Large intestine (tissue), 3 donors: Measurements from ENCODE around the gene PTPRD. TPM values are rescaled to one million over a fixed set of nuclear protein-coding genes. Genes with fewer than 3 reads are reported as not detected.

Experiments
- DNase-seq, 2 donors: peaks; one replicate each; pipeline versions ENCODE4 v3.0.0 to v3.0.0-alpha.2; 2013
- H3K27ac ChIP-seq: one replicate; pipeline ENCODE4 v1.5.1; 2013; ENCODE audit warnings: low read length
- H3K27me3 ChIP-seq: 2 replicates; pipeline ENCODE4 v1.6.1; 2013; ENCODE audit warnings: low read length; ENCODE audit not compliant: control insufficient read depth, insufficient read depth
- H3K36me3 ChIP-seq: 2 replicates; pipeline ENCODE4 v1.6.1; 2013; ENCODE audit warnings: low read length; ENCODE audit not compliant: control insufficient read depth, insufficient read depth
- H3K4me1 ChIP-seq: one replicate; pipeline ENCODE4 v1.6.1; 2013; ENCODE audit warnings: low read length; ENCODE audit not compliant: control insufficient read depth, insufficient read depth
- H3K4me3 ChIP-seq: one replicate; pipeline ENCODE4 v1.5.1; 2013; ENCODE audit warnings: low read length
- H3K9me3 ChIP-seq: one replicate; pipeline ENCODE4 v1.6.1; 2013; ENCODE audit warnings: mild to moderate bottlenecking, low read depth, low read length, moderate library complexity; ENCODE audit not compliant: control insufficient read depth
- WGBS: methylation state at CpG from one replicate; pipeline ENCODE4 v1.1.5; 2013; ENCODE audit warnings: low lambda C conversion rate; ENCODE audit not compliant: insufficient coverage; 5-methylcytosine and 5-hydroxymethylcytosine counted together
- polyA plus RNA-seq: library from polyadenylated mRNA; unstranded; fragments of 120-200 nt; gene quantifications from one replicate; pipeline ENCODE4 v1.2.1, GENCODE V29; 2013

Gene PTPRD
- polyA plus RNA-seq, 1 donor = 12.0 TPM

GRCh38 chr9:8604201-8604600 lies 2008.6 kb downstream of the PTPRD start:
- H3K27ac ChIP-seq = no peak overlapping the region
- 71% methylated on average over 1 of the region's 1 CpG for WGBS
- H3K36me3 ChIP-seq = no peaks in the 10 kb centered on the region

GRCh38 chr9:8600914-8601680 lies 2011.7 kb downstream of the PTPRD start:
- no peaks in the 10 kb centered on the region for H3K4me1 ChIP-seq
- DNase-seq = no peak
- WGBS = no CpG with 5 or more reads among the region's 4 CpGs

More at GRCh38 chr9:8604201-8604600, 2008.6 kb downstream of the PTPRD start:
- Histone ChIP-seq H3K9me3 (no peaks in the 10 kb centered on the region), H3K4me3 (no peak overlapping the region), H3K27me3 (no peaks in the 10 kb centered on the region), H3K4me1 (no peaks in the 10 kb centered on the region)
- DNase-seq = no peak

GRCh38 chr9:8599937-8600336 lies 2012.9 kb downstream of the PTPRD start:
- Histone ChIP-seq H3K9me3 (no peaks in the 10 kb centered on the region), H3K27ac (no peak overlapping the region), H3K27me3 (no peaks in the 10 kb centered on the region), H3K4me3 (no peak overlapping the region), H3K4me1 (no peaks in the 10 kb centered on the region), H3K36me3 (no peaks in the 10 kb centered on the region)
- no CpG with 5 or more reads among the region's 5 CpGs for WGBS
- DNase-seq = no peak

More at GRCh38 chr9:8600914-8601680, 2011.7 kb downstream of the PTPRD start:
- Histone ChIP-seq H3K27me3 (no peaks in the 10 kb centered on the region), H3K9me3 (no peaks in the 10 kb centered on the region), H3K4me3 (no peak overlapping the region), H3K36me3 (no peaks in the 10 kb centered on the region), H3K27ac (no peak overlapping the region)

GRCh38 chr9:8589476-8589875 lies 2023.3 kb downstream of the PTPRD start:
- 100% methylated on average over 1 of the region's 4 CpGs for WGBS
- Histone ChIP-seq H3K9me3 (no peaks in the 10 kb centered on the region), H3K4me3 (no peak overlapping the region), H3K4me1 (no peaks in the 10 kb centered on the region), H3K27ac (no peak overlapping the region), H3K27me3 (no peaks in the 10 kb centered on the region), H3K36me3 (no peaks in the 10 kb centered on the region)
- DNase-seq = no peak

- H3K27ac ChIP-seq = no peak overlapping the region
- H3K36me3 ChIP-seq = no peaks in the 10 kb centered on the region
Observed at GRCh38 chr9:8585036-8585435, 2027.8 kb downstream of the PTPRD start.

GRCh38 chr9:8579661-8580060 lies 2033.1 kb downstream of the PTPRD start:
- Histone ChIP-seq H3K4me1 (no peaks in the 10 kb centered on the region), H3K36me3 (no peaks in the 10 kb centered on the region), H3K4me3 (no peak overlapping the region), H3K27ac (no peak overlapping the region), H3K9me3 (peaks cover 2% of the 10 kb centered on the region), H3K27me3 (no peaks in the 10 kb centered on the region)
- WGBS = no CpG with 5 or more reads among the region's 2 CpGs
- DNase-seq = no peak

More at GRCh38 chr9:8585036-8585435, 2027.8 kb downstream of the PTPRD start:
- 100% methylated on average over 2 of the region's 2 CpGs for WGBS
- Histone ChIP-seq H3K4me3 (no peak overlapping the region), H3K9me3 (peaks cover 2% of the 10 kb centered on the region), H3K4me1 (no peaks in the 10 kb centered on the region), H3K27me3 (no peaks in the 10 kb centered on the region)
- DNase-seq = no peak

- Histone ChIP-seq H3K36me3 (no peaks in the 10 kb centered on the region), H3K27me3 (no peaks in the 10 kb centered on the region), H3K4me1 (no peaks in the 10 kb centered on the region), H3K27ac (no peak overlapping the region), H3K9me3 (peaks cover 2% of the 10 kb centered on the region), H3K4me3 (no peak overlapping the region)
- no peak for DNase-seq
Observed at GRCh38 chr9:8576741-8577140, 2036.1 kb downstream of the PTPRD start.

- no peaks in the 10 kb centered on the region for H3K27me3 ChIP-seq
- H3K27ac ChIP-seq = no peak overlapping the region
- WGBS = 100% methylated on average over 4 of the region's 4 CpGs
- no peaks in the 10 kb centered on the region for H3K4me1 ChIP-seq
- H3K9me3 ChIP-seq = no peaks in the 10 kb centered on the region
- no peak for DNase-seq
- no peak overlapping the region for H3K4me3 ChIP-seq
- H3K36me3 ChIP-seq = no peaks in the 10 kb centered on the region
Observed at GRCh38 chr9:8574846-8575245, 2038.0 kb downstream of the PTPRD start.

- no peak for DNase-seq
- H3K4me1 ChIP-seq = no peaks in the 10 kb centered on the region
- no peaks in the 10 kb centered on the region for H3K36me3 ChIP-seq
- H3K4me3 ChIP-seq = no peak overlapping the region
- H3K9me3 ChIP-seq = no peaks in the 10 kb centered on the region
- no peak overlapping the region for H3K27ac ChIP-seq
- H3K27me3 ChIP-seq = no peaks in the 10 kb centered on the region
Observed at GRCh38 chr9:8572209-8572608, 2040.6 kb downstream of the PTPRD start.

GRCh38 chr9:8571643-8572042 lies 2041.2 kb downstream of the PTPRD start:
- Histone ChIP-seq H3K27me3 (no peaks in the 10 kb centered on the region), H3K4me3 (no peak overlapping the region), H3K4me1 (no peaks in the 10 kb centered on the region), H3K36me3 (no peaks in the 10 kb centered on the region), H3K9me3 (no peaks in the 10 kb centered on the region), H3K27ac (no peak overlapping the region)
- WGBS = 70% methylated on average over 2 of the region's 2 CpGs
- no peak for DNase-seq

GRCh38 chr9:8570776-8571175 lies 2042.0 kb downstream of the PTPRD start:
- 0% methylated on average over 1 of the region's 3 CpGs for WGBS
- H3K27me3 ChIP-seq = no peaks in the 10 kb centered on the region
- DNase-seq = peak; percentile 8 to 11
- no peaks in the 10 kb centered on the region for H3K36me3 ChIP-seq
- no peak overlapping the region for H3K27ac ChIP-seq
- no peaks in the 10 kb centered on the region for H3K9me3 ChIP-seq
- no peak overlapping the region for H3K4me3 ChIP-seq
- H3K4me1 ChIP-seq = no peaks in the 10 kb centered on the region
